Measurements from ENCODE around the gene NXPE3.

- TF ChIP-seq CTCF (conservative IDR thresholded peaks at IDR 0.05) (no peak), EZH2 (IDR thresholded peaks at IDR 0.05; ENCODE audit: low read depth) (no peak)
These were observed 94.6 kb downstream of the NXPE3 start for GRCh38 chr3:101873619-101874018.
